ENCODE data around the gene PUM1. TPM values are rescaled to one million over a fixed set of nuclear protein-coding genes. Genes with fewer than 3 reads are reported as not detected.

PUM1 gene
- total RNA-seq, 4 donors from 2014 or later: 75.1 to 104 (median 86.4) TPM

- no peak for TF ChIP-seq CTCF (IDR thresholded peaks at IDR 0.05; ENCODE audit: low read depth)
Measured at GRCh38 chr1:30906631-30907441, 158.7 kb downstream of the PUM1 start.

DNA sequence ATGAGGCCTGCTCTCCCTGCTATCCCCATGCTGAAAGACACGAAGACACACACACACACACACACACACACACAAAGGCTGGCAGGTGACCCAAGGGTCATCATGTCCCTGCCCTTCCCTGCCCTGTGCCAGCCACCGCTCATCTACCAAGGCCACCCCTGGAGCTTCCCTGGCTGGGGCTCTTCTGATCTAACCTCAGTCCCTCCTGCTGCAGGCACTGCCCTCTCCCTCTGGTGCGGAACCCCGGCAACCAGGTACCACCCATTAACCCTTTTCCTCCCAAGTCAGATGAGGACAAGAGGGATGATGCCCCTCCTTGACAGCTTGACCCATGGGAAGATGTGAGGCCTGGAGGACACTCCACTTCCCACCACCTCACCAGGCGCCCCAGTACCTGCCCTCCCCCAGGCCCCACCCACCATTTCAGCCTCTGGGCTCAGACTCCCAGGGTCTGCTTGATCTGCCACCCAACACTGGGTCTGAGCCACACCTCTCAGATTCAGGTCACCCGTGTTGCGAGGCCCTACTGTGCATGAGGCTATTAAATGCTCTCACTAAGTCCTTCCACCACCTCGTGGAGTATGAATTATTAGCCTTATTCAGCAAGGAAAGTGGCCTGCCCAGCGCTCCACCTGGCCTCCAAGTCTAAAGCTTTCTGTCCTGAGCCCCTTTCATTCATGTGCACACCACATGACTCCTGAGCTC, 159.4 kb downstream of the PUM1 start:
- no peak for TF ChIP-seq CTCF (IDR thresholded peaks at IDR 0.05; ENCODE audit: low read depth)

DNA sequence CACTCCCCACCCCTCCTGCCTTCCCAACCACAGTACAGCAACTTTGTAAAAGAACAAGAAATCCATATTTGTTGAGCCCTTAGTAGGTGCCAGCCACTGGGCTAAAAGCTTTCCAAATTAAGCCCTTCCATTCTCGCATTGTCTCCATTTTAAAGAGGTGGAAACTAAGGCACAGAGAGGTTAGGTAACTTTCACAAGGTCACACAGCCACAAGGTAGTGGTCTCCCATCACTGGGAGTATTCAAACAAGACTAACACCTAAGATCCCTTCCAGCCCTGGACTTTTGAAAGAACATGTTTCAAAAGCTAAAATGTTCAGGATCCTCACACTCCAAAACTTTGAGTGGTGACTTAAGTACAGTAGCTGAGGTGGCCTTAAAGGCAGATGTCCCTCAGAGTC, 160.1 kb downstream of the PUM1 start:
- no peak for TF ChIP-seq CTCF (IDR thresholded peaks at IDR 0.05; ENCODE audit: low read depth)

- no peak for TF ChIP-seq CTCF (IDR thresholded peaks at IDR 0.05; ENCODE audit: low read depth)
Measured at GRCh38 chr1:30904962-30905335, 160.6 kb downstream of the PUM1 start.

DNA sequence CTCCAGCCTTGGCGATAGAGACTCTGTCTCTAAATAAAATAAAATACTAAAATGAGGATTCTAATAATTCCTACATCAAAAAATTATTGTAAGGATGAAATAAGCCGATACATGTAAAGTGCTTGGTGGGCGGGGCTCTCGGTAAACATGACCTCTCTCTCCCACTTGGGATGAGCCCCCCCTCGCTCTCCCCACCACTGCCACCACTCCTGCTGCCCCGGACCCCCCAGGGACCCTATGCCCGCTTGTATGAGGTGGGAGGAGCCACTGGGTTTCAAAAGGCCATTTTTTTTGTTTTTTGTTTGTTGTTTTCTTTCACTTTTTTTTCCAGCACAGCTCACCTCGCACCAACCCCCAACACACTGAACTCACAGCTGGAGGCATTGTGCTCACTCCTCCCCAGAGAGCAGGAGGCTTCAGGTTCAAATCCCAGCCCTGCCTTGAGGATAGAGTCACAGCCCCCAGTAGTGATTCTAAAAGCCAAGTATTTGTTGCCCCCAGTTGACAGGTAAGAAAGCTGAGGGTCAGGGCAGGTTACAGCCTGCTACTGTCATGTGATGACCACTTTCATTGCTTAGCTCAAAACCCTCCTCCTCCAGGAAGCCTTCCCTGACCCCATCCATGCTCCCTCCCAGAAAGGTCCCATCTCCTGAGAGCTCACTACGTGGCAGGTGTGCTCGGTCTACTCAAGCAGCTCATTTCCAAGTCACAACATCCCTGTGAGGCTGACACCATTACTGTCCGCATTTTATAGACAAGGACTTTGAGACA, 161.1 kb downstream of the PUM1 start:
- TF ChIP-seq CTCF (IDR thresholded peaks at IDR 0.05; ENCODE audit: low read depth): no peak

- no peak for TF ChIP-seq CTCF (IDR thresholded peaks at IDR 0.05; ENCODE audit: low read depth)
Measured at GRCh38 chr1:30903343-30904034, 162.0 kb downstream of the PUM1 start.

Data from subcutaneous adipose tissue (tissue), 4 donors.